Endodermal cell (in vitro differentiated cells): Measurements from ENCODE around the gene CORIN. TPM values are rescaled to one million over a fixed set of nuclear protein-coding genes. Genes with fewer than 3 reads are reported as not detected.

Experiments used
- DNase-seq: peaks from one replicate; pipeline ENCODE4 v3.0.0-alpha.2; 2017
- H3K27ac ChIP-seq: 2 replicates; pipeline ENCODE4 v1.5.1; 2013; ENCODE audit warnings: mild to moderate bottlenecking, low read depth, low read length, moderate library complexity
- H3K27me3 ChIP-seq: 2 replicates; pipeline ENCODE4 v1.6.1; 2013; ENCODE audit warnings: mild to moderate bottlenecking, low read length, moderate library complexity; ENCODE audit not compliant: insufficient read depth, control insufficient read depth, poor library complexity, severe bottlenecking
- H3K36me3 ChIP-seq: 2 replicates; pipeline ENCODE4 v1.7.0; 2013; ENCODE audit warnings: mild to moderate bottlenecking, low read length, moderate library complexity; ENCODE audit not compliant: control insufficient read depth, insufficient read depth
- H3K4me1 ChIP-seq: one replicate; pipeline ENCODE4 v1.7.0; 2013; ENCODE audit warnings: low read length; ENCODE audit not compliant: control insufficient read depth, insufficient read depth
- H3K4me3 ChIP-seq: 2 replicates; pipeline ENCODE4 v1.5.1; 2013; ENCODE audit warnings: mild to moderate bottlenecking, low read length, moderate library complexity
- H3K9ac ChIP-seq: 2 replicates; pipeline ENCODE4 v1.6.1; 2013; ENCODE audit warnings: mild to moderate bottlenecking, low read length, moderate library complexity; ENCODE audit not compliant: poor library complexity, severe bottlenecking; ENCODE audit errors: extremely low read depth
- H3K9me3 ChIP-seq: 2 replicates; pipeline ENCODE4 v1.6.1; 2013; ENCODE audit warnings: mild to moderate bottlenecking, low read length, moderate library complexity; ENCODE audit not compliant: control insufficient read depth
- H3K27ac Mint-ChIP-seq: 2 replicates; pipeline ENCODE4 v1.8.0; 2020; ENCODE audit warnings: mixed read lengths
- H3K27me3 Mint-ChIP-seq: 2 replicates; pipeline ENCODE4 v1.8.0; 2021; ENCODE audit warnings: mild to moderate bottlenecking, mixed read lengths; ENCODE audit not compliant: insufficient read depth
- H3K36me3 Mint-ChIP-seq: 2 replicates; pipeline ENCODE4 v1.8.0; 2020; ENCODE audit warnings: low read depth, mixed read lengths
- H3K4me1 Mint-ChIP-seq: 2 replicates; pipeline ENCODE4 v1.8.0; 2020; ENCODE audit warnings: mixed read lengths
- H3K4me3 Mint-ChIP-seq: 2 replicates; pipeline ENCODE4 v1.8.0; 2020; ENCODE audit warnings: mild to moderate bottlenecking, moderate library complexity, mixed read lengths
- H3K9me3 Mint-ChIP-seq: 2 replicates; pipeline ENCODE4 v1.8.0; 2020; ENCODE audit warnings: mild to moderate bottlenecking, mixed read lengths
- WGBS, 2 experiments: methylation state at CpG; one replicate each; pipeline versions ENCODE4 v1.1.5 to v1.1.7; 2013; ENCODE audit warnings: missing lambda C conversion rate in 2 of 2, mixed read lengths in 1 of 2; ENCODE audit not compliant: insufficient coverage in 1 of 2, insufficient read length in 1 of 2; 5-methylcytosine and 5-hydroxymethylcytosine counted together
- total RNA-seq, 2 donors: library from RNA; stranded (reverse); fragmentation: NEBNext Ultra II Directional in 1 of 2; extraction: Animal tissue kit (Norgen Biotek cat#: 25700) in 1 of 2; gene quantifications; 2 replicates in 1 of 2; 3 replicates in 1 of 2; pipeline ENCODE4 v1.2.1, GENCODE V29; 2021
- TF ChIP-seq, protein P1 (sequence below): fragments of 200-600 bp; sonication (generic); conservative IDR thresholded peaks from 2 replicates; pipeline ENCODE4 v1.5.0; 2021; ENCODE audit warnings: antibody characterized with exemption, mild to moderate bottlenecking

CORIN gene
- total RNA-seq, 2 donors from 2014 or later: 0.53 TPM; not detected in 1

DNA sequence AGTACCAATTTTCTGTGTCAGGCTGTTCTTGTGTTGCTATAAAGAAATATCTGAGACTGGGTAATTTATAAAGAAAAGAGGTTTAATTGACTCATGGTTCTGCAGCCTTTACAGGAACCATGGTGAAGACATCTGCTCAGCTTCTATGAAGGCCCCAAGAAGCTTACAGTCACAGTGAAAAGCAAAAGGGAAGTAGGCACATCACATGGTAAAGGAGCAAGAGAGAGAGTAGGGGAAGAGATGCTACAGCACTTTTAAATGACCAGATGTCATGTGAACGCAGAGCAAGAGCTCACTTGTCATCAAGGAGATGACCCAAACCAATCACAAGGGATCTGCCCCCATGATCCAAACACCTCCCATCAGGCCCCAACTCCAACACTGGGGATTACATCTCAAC lies 178.5 kb downstream of the CORIN start:
- Mint-ChIP-seq H3K4me3 (no peak overlapping the region), H3K27me3 (no peaks in the 10 kb centered on the region), H3K36me3 (no peaks in the 10 kb centered on the region), H3K9me3 (peaks cover 5% of the 10 kb centered on the region), H3K4me1 (no peaks in the 10 kb centered on the region), H3K27ac (no peak overlapping the region)
- whole genome bisulfite sequencing, 2 experiments: 96% methylated on average over 1 of the region's 1 CpG; no CpG with 5 or more reads in 1 of the 2 experiments
- Histone ChIP-seq H3K4me1 (no peaks in the 10 kb centered on the region), H3K9ac (no peak overlapping the region), H3K9me3 (no peaks in the 10 kb centered on the region), H3K27me3 (no peaks in the 10 kb centered on the region), H3K36me3 (no peaks in the 10 kb centered on the region), H3K4me3 (no peak overlapping the region), H3K27ac (no peak overlapping the region)
- TF ChIP-seq, protein P1, sequence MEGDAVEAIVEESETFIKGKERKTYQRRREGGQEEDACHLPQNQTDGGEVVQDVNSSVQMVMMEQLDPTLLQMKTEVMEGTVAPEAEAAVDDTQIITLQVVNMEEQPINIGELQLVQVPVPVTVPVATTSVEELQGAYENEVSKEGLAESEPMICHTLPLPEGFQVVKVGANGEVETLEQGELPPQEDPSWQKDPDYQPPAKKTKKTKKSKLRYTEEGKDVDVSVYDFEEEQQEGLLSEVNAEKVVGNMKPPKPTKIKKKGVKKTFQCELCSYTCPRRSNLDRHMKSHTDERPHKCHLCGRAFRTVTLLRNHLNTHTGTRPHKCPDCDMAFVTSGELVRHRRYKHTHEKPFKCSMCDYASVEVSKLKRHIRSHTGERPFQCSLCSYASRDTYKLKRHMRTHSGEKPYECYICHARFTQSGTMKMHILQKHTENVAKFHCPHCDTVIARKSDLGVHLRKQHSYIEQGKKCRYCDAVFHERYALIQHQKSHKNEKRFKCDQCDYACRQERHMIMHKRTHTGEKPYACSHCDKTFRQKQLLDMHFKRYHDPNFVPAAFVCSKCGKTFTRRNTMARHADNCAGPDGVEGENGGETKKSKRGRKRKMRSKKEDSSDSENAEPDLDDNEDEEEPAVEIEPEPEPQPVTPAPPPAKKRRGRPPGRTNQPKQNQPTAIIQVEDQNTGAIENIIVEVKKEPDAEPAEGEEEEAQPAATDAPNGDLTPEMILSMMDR: no peak
- no peak for DNase-seq

DNA sequence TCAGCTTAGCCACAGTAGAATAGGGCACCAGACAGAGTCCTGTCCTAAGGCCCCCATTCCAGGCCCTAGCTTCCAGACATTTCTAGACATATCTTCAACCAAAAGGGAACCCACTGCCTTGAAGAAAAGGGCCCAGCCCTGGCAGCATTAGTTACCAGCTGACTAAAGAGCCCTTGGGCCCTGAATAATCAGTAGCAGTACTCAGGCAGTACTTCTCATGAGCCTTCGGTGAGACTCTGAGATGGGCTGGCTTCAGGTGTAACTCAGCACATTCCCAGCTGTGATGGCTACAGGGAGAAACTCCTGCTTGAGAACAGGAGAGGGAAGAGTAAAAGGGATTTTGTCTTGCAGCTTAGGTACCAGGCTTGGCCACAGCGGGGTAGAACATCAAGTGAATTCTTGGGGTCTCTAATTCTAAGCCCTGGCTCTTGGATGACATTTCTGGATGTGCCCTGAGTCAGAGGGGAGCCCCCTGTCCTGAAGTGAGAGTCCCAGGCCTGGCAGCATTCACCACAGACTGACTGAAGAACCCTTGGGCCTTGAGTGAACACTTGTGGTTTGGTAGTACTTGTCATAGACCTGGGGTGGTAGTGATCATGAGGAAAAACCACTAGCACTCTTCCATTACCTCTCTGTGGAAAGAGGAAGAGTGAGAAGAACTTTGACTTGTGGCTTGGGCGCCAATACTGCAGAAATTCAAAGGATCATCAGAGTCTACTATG lies 182.7 kb downstream of the CORIN start:
- Mint-ChIP-seq H3K27ac (no peak overlapping the region), H3K27me3 (no peaks in the 10 kb centered on the region), H3K36me3 (no peaks in the 10 kb centered on the region), H3K9me3 (peaks cover 5% of the 10 kb centered on the region), H3K4me1 (no peaks in the 10 kb centered on the region), H3K4me3 (no peak overlapping the region)
- Histone ChIP-seq H3K4me1 (no peaks in the 10 kb centered on the region), H3K27ac (no peak overlapping the region), H3K36me3 (no peaks in the 10 kb centered on the region), H3K9ac (no peak overlapping the region), H3K4me3 (no peak overlapping the region), H3K27me3 (no peaks in the 10 kb centered on the region), H3K9me3 (no peaks in the 10 kb centered on the region)
- no peak for DNase-seq
- TF ChIP-seq, protein P1: no peak
- WGBS, 2 experiments: 91 to 100% methylated on average over 2 of the region's 3 CpGs

DNA sequence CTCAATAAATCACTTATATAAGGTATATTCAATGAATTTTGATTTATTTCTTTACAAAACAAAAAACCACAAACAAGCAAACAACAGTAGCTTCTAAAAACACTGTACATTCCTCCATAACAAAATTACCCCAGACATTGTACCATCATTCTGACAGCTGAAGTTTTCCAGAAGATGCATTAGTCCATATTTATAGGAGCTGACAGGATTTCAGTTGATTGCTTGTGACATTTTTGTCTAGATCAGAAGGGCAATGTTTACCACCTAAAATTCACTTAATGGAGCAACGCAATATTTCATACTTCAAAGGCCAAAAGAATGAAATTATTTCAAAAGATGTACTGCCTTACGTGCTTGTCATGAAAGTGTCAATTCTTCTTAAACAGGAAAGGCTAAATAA lies 185.8 kb downstream of the CORIN start:
- H3K4me3 Mint-ChIP-seq: no peak overlapping the region
- DNase-seq: no peak
- Histone ChIP-seq H3K36me3 (no peaks in the 10 kb centered on the region), H3K27ac (no peak overlapping the region), H3K27me3 (no peaks in the 10 kb centered on the region), H3K9ac (no peak overlapping the region), H3K4me3 (no peak overlapping the region), H3K9me3 (no peaks in the 10 kb centered on the region), H3K4me1 (no peaks in the 10 kb centered on the region)
- no peaks in the 10 kb centered on the region for H3K36me3 Mint-ChIP-seq
- WGBS, 2 experiments: 90 to 95% methylated on average over 2 of the region's 2 CpGs
- H3K27me3 Mint-ChIP-seq: no peaks in the 10 kb centered on the region
- TF ChIP-seq, protein P1: no peak
- no peak overlapping the region for H3K27ac Mint-ChIP-seq
- H3K4me1 Mint-ChIP-seq: no peaks in the 10 kb centered on the region
- H3K9me3 Mint-ChIP-seq: no peaks in the 10 kb centered on the region
